SK-N-SH treated with all-trans-retinoic acid at 6 μM for 48 hours (cell line): ENCODE measurements around the gene TSC1.

Experiments
- ATAC-seq: fragments of 200-7000 bp; cut with Tn5 transposase; 3 replicates; pipeline ENCODE4 v1.9.1; 2020; ENCODE audit warnings: mild to moderate bottlenecking, moderate library complexity
- ARNTL ChIP-seq: fragments of 450-650 bp; formaldehyde crosslinking; IDR thresholded peaks from 2 replicates; pipeline ENCODE4 v1.5.0; 2020; ENCODE audit warnings: low read depth, mild to moderate bottlenecking, moderate library complexity, borderline replicate concordance
- BACH2 ChIP-seq: fragments of 250-450 bp; sonication (Bioruptor Pico); IDR thresholded peaks from 2 replicates; pipeline ENCODE4 v1.9.0; 2021; ENCODE audit warnings: mild to moderate bottlenecking, borderline replicate concordance
- CSDC2 ChIP-seq: fragments of 250-450 bp; sonication (Bioruptor Pico); IDR thresholded peaks from 2 replicates; pipeline ENCODE4 v1.5.0; 2020; ENCODE audit warnings: mild to moderate bottlenecking, moderate library complexity
- GLIS3 ChIP-seq: fragments of 250-450 bp; sonication (Bioruptor Pico); IDR thresholded peaks from 2 replicates; pipeline ENCODE4 v1.5.0; 2020; ENCODE audit warnings: mild to moderate bottlenecking, moderate library complexity
- ISL1 ChIP-seq: fragments of 250-450 bp; sonication (Bioruptor Pico); IDR thresholded peaks from 2 replicates; pipeline ENCODE4 v2.1.2; 2022; ENCODE audit warnings: mild to moderate bottlenecking, moderate library complexity
- OSR1 ChIP-seq: fragments of 250-450 bp; sonication (Bioruptor Pico); IDR thresholded peaks from 2 replicates; pipeline ENCODE4 v1.8.0; 2022; ENCODE audit warnings: moderate library complexity, mild to moderate bottlenecking, inconsistent platforms
- PPARA ChIP-seq: fragments of 250-450 bp; sonication (Bioruptor Pico); IDR thresholded peaks from 2 replicates; pipeline ENCODE4 v1.5.0; 2020; ENCODE audit warnings: mild to moderate bottlenecking, borderline replicate concordance
- RARB ChIP-seq: fragments of 250-450 bp; sonication (Bioruptor Pico); IDR thresholded peaks from 2 replicates; pipeline ENCODE4 v1.8.0; 2021; ENCODE audit warnings: mild to moderate bottlenecking, moderate library complexity
- SNAI2 ChIP-seq: fragments of 250-450 bp; sonication (Bioruptor Pico); IDR thresholded peaks from 2 replicates; pipeline ENCODE4 v1.5.0; 2020; ENCODE audit warnings: mild to moderate bottlenecking, moderate library complexity
- TCF4 ChIP-seq: fragments of 250-450 bp; sonication (Bioruptor Pico); IDR thresholded peaks from 2 replicates; pipeline ENCODE4 v1.8.0; 2021; ENCODE audit warnings: mild to moderate bottlenecking, moderate library complexity, borderline replicate concordance
- TOX ChIP-seq: fragments of 250-450 bp; sonication (Bioruptor Pico); IDR thresholded peaks from 2 replicates; pipeline ENCODE4 v1.8.0; 2021; ENCODE audit warnings: mild to moderate bottlenecking, moderate library complexity, borderline replicate concordance
- ZC3H10 ChIP-seq: fragments of 250-450 bp; sonication (Bioruptor Pico); IDR thresholded peaks from 2 replicates; pipeline ENCODE4 v1.5.1; 2021; ENCODE audit warnings: mild to moderate bottlenecking, moderate library complexity
- ZFP30 ChIP-seq: fragments of 450-650 bp; formaldehyde crosslinking; IDR thresholded peaks from 2 replicates; pipeline ENCODE4 v1.5.0; 2022; ENCODE audit warnings: mild to moderate bottlenecking, moderate library complexity
- ZNF565 ChIP-seq: fragments of 450-650 bp; formaldehyde crosslinking; conservative IDR thresholded peaks from 2 replicates; pipeline ENCODE4 v1.5.0; 2020; ENCODE audit warnings: low read depth, mild to moderate bottlenecking, moderate library complexity
- ZNF70 ChIP-seq: fragments of 450-650 bp; formaldehyde crosslinking; IDR thresholded peaks from 2 replicates; pipeline ENCODE4 v1.5.0; 2020; ENCODE audit warnings: mild to moderate bottlenecking, moderate library complexity
- TF ChIP-seq, protein P1 (sequence below): fragments of 250-450 bp; sonication (Bioruptor Pico); IDR thresholded peaks from 2 replicates; pipeline ENCODE4 v1.5.1; 2021; ENCODE audit warnings: mild to moderate bottlenecking, moderate library complexity
- TF ChIP-seq, protein P2 (sequence below): fragments of 250-450 bp; sonication (Bioruptor Pico); IDR thresholded peaks from 2 replicates; pipeline ENCODE4 v1.8.0; 2021; ENCODE audit warnings: low read depth, mild to moderate bottlenecking, moderate library complexity, borderline replicate concordance
- TF ChIP-seq, protein P3 (sequence below): fragments of 250-450 bp; sonication (Bioruptor Pico); IDR thresholded peaks from 2 replicates; pipeline ENCODE4 v1.5.1; 2020; ENCODE audit warnings: low read depth, mild to moderate bottlenecking, moderate library complexity
- TF ChIP-seq, protein P4 (sequence below): fragments of 250-450 bp; sonication (Bioruptor Pico); IDR thresholded peaks from 2 replicates; pipeline ENCODE4 v1.8.0; 2020; ENCODE audit warnings: mild to moderate bottlenecking, moderate library complexity, borderline replicate concordance

TSC1 gene

DNA sequence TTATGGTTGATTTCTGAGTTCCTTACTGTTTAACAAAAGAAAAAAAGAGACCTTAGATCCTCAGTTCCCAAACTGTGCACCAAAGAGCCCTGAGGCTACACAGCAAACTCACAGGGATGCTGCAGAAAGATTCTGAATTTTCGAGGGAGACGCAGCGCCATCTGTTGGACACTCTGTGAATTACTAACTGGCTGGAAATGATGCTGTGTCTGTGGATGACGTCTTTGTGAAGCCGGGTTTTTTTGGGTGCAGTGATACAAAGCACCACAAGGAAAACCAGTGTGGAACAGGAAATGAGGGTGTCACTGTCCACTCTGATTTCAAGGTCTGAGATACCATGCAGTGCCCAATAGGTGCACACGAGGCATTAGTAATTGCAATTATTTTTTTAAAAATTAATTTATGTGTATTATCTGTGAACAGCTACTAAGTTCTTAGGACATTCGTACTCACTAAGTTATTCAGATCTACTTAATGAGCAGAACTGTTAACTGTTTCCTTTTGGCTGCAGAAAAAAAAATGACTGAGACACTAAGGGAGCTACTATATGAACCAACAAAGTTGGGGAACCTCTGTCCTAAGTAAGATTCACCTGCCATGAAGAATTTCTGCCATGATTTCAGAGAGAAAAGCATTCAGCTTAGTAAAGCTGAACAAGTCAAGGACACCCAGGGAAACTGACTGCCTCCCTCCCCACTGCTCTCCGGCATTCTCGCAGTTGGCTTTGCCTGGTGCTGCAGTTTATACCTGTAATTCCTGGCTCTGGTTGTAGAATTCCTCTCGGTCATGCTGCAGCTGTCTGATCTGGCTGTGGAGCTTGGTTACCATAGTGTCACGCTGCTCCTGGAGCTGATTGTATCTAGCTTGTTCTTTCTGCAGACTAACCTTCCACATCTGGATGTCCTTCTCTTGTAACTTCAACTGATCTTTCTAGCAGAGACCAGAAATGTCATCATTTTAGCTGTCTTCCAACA is 42.3 kb downstream of the TSC1 start:
- peak; percentile 99 for ATAC-seq
- TF ChIP-seq ARNTL, result no peak
- no peak for TF ChIP-seq TCF4
- no peak for TF ChIP-seq OSR1
- TF ChIP-seq, protein P1, sequence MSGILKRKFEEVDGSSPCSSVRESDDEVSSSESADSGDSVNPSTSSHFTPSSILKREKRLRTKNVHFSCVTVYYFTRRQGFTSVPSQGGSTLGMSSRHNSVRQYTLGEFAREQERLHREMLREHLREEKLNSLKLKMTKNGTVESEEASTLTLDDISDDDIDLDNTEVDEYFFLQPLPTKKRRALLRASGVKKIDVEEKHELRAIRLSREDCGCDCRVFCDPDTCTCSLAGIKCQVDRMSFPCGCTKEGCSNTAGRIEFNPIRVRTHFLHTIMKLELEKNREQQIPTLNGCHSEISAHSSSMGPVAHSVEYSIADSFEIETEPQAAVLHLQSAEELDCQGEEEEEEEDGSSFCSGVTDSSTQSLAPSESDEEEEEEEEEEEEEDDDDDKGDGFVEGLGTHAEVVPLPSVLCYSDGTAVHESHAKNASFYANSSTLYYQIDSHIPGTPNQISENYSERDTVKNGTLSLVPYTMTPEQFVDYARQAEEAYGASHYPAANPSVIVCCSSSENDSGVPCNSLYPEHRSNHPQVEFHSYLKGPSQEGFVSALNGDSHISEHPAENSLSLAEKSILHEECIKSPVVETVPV (CRISPR knock-in tag), result no peak
- TF ChIP-seq, protein P2, sequence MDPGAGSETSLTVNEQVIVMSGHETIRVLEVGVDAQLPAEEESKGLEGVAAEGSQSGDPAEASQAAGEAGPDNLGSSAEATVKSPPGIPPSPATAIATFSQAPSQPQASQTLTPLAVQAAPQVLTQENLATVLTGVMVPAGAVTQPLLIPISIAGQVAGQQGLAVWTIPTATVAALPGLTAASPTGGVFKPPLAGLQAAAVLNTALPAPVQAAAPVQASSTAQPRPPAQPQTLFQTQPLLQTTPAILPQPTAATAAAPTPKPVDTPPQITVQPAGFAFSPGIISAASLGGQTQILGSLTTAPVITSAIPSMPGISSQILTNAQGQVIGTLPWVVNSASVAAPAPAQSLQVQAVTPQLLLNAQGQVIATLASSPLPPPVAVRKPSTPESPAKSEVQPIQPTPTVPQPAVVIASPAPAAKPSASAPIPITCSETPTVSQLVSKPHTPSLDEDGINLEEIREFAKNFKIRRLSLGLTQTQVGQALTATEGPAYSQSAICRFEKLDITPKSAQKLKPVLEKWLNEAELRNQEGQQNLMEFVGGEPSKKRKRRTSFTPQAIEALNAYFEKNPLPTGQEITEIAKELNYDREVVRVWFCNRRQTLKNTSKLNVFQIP (CRISPR knock-in tag), result no peak
- TF ChIP-seq PPARA (CRISPR knock-in tag), result no peak
- no peak for TF ChIP-seq ISL1 (CRISPR knock-in tag)
- no peak for TF ChIP-seq TOX (CRISPR knock-in tag)
- no peak for TF ChIP-seq SNAI2 (CRISPR knock-in tag)
- TF ChIP-seq ZNF70 (CRISPR knock-in tag), result no peak
- TF ChIP-seq, protein P3, sequence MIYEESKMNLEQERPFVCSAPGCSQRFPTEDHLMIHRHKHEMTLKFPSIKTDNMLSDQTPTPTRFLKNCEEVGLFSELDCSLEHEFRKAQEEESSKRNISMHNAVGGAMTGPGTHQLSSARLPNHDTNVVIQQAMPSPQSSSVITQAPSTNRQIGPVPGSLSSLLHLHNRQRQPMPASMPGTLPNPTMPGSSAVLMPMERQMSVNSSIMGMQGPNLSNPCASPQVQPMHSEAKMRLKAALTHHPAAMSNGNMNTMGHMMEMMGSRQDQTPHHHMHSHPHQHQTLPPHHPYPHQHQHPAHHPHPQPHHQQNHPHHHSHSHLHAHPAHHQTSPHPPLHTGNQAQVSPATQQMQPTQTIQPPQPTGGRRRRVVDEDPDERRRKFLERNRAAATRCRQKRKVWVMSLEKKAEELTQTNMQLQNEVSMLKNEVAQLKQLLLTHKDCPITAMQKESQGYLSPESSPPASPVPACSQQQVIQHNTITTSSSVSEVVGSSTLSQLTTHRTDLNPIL (CRISPR knock-in tag), result no peak
- no peak for TF ChIP-seq ZC3H10 (CRISPR knock-in tag)
- no peak for TF ChIP-seq RARB (CRISPR knock-in tag)

DNA sequence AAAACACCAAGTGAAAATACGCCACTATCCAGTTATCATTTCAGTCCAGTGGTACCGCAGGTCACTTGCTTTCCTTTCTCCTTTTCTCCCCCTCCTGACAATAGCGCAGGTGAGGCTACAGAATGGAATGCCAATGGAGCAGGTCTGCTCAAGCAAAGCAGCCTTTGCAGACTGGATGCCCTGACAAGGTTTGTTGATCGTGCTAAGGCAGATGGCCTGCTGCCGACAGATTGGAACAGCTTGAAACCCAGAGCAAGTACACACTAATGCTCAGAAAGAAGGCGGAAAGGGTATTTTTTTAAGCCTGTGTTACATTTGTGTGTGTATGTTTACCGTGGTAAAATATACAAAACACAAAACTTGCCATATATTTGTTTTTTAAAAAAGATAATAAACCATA is 46.4 kb downstream of the TSC1 start:
- ATAC-seq, result no peak

More for the DNA sequence above, 46.4 kb downstream of the TSC1 start:
- TF ChIP-seq ZFP30 (CRISPR knock-in tag), result no peak
- TF ChIP-seq, protein P1 (CRISPR knock-in tag), result no peak
- TF ChIP-seq ARNTL, result no peak
- no peak for TF ChIP-seq CSDC2 (CRISPR knock-in tag)
- TF ChIP-seq ZC3H10 (CRISPR knock-in tag), result no peak
- TF ChIP-seq GLIS3 (CRISPR knock-in tag), result no peak
- no peak for TF ChIP-seq ZNF70 (CRISPR knock-in tag)
- no peak for TF ChIP-seq OSR1
- TF ChIP-seq SNAI2 (CRISPR knock-in tag), result no peak
- no peak for TF ChIP-seq PPARA (CRISPR knock-in tag)
- TF ChIP-seq, protein P4, sequence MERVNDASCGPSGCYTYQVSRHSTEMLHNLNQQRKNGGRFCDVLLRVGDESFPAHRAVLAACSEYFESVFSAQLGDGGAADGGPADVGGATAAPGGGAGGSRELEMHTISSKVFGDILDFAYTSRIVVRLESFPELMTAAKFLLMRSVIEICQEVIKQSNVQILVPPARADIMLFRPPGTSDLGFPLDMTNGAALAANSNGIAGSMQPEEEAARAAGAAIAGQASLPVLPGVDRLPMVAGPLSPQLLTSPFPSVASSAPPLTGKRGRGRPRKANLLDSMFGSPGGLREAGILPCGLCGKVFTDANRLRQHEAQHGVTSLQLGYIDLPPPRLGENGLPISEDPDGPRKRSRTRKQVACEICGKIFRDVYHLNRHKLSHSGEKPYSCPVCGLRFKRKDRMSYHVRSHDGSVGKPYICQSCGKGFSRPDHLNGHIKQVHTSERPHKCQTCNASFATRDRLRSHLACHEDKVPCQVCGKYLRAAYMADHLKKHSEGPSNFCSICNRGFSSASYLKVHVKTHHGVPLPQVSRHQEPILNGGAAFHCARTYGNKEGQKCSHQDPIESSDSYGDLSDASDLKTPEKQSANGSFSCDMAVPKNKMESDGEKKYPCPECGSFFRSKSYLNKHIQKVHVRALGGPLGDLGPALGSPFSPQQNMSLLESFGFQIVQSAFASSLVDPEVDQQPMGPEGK (CRISPR knock-in tag), result no peak
- no peak for TF ChIP-seq ZNF565 (CRISPR knock-in tag)
- TF ChIP-seq BACH2 (CRISPR knock-in tag), result no peak
- no peak for TF ChIP-seq TOX (CRISPR knock-in tag)
- TF ChIP-seq, protein P2 (CRISPR knock-in tag), result no peak
- TF ChIP-seq, all 23 proteins: peak for 0
